ENCODE measurements around the gene TECTB.

TECTB gene

DNA sequence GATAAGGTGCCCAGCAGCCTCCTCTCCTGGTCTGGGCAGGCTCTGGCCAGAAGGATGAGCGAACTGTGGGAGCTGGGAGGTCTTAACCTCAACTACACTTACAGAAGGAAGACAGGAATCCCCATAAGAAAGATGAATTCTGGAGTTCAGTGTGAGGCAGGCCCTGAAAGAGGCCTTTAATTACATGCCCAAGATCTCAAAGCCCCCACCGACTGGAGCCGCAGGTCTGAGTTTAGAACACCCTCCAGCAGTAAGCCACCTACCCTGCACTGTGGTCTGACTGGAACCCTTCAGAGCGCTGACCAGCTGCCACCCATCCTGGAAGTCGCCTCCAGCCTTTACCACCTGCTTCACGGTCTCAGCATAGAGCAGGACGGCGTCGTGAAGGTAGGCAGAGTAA is 62.5 kb downstream of the TECTB start:
- no peak overlapping the region for H3K4me3 ChIP-seq (ENCODE audit: low read depth, low read length)
- H3K9me3 ChIP-seq (ENCODE audit: control insufficient read depth, insufficient read depth, low read depth, low read length), result no peaks in the 10 kb centered on the region
- CTCF ChIA-PET, result interaction anchor here (1.2 kb wide), 1 partner anchor 17 kb away, joined by 3 read pairs; no protein-coding TSS in a partner anchor
- no peaks in the 10 kb centered on the region for H3K36me3 ChIP-seq (ENCODE audit: control insufficient read depth in 2 of 2, insufficient read depth in 1 of 2, low read length in 2 of 2)
- H3K27ac ChIP-seq (ENCODE audit: extremely low read depth, low read depth, low read length), result no peak overlapping the region
- no peaks in the 10 kb centered on the region for H3K4me1 ChIP-seq (ENCODE audit: control insufficient read depth, insufficient read depth, low read length)
- POLR2A ChIA-PET, result no interaction called here
- no peak for TF ChIP-seq ZNF354C (tag by site-specific recombination; IDR thresholded peaks at IDR 0.05; ENCODE audit: borderline replicate concordance, low read depth)

DNA sequence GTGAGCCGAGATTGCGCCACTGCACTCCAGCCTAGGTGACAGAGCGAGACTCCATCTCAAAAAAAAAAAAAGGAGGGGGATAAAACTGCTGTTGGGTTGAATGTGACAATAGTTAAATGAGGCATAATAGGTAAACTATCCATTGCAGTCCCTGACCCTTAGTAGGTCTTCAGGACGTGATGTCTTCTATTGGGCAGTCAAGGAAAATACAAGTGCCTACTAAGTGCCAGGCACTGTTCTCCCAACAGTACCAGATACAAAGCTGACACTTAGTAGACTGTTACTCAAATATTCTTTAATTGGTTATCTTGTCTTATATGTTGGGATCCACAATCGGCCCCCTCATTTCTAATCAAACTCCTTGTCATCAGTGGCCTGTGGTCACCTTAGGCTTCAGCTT is 63.6 kb downstream of the TECTB start:
- CTCF ChIA-PET, result interaction anchor here (0.6 to 1.1 kb wide), 2 partner anchors 11 to 1294 kb away, joined by 3 to 4 read pairs; no protein-coding TSS in a partner anchor

DNA sequence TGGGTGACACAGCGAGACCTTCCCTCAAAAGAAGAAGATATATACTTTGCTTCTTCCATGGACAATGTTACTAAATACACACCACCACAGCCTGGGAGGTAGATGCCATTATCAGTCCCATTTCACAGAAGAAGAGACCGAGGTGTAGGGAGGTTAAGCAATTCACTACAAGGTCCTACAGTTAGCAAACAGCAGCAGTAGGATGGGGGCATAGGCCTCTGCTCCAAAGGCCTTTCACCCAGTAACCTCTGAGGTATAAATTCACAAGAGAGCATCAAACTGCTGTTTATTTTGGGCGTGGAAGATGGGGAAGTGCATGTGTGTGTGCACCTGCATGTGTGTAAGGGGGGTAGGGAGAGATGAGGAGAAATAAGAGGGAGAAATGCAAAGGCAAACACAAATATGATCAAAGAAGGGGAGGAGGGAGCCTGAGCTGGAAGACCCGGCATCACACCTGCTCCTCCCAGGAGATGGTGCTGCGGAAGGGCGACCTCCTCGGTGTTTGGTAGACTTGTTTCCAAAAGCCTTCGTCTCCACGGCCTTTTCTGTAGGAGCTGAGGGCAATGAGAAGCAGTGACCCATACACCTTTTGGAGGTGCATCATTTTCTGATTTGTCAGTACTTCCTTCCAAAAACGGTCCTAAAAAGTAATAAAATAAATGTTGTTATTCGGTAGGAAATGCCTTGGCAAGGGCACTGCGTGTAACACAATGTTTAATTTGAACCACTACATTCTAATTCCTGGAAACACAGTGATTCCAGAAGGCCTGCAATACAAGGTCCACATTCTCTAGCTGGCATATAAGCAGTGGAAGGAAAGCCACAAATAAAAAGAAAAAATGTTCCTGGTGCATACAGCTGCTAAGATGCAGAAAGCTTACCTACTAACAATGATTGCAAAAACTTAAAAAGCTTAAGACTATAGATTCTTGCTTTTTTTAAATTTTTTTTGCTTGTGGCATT is 64.8 kb downstream of the TECTB start:
- CTCF ChIA-PET, result interaction anchor here (1.1 to 1.3 kb wide), 3 partner anchors 10 to 211 kb away, joined by 3 to 7 read pairs (median 3); no protein-coding TSS in a partner anchor
- no peaks in the 10 kb centered on the region for H3K36me3 ChIP-seq (ENCODE audit: control insufficient read depth in 2 of 2, insufficient read depth in 1 of 2, low read length in 2 of 2)
- no peak overlapping the region for H3K27ac ChIP-seq (ENCODE audit: extremely low read depth, low read depth, low read length)
- H3K4me3 ChIP-seq (ENCODE audit: low read depth, low read length), result no peak overlapping the region
- POLR2A ChIA-PET, result no interaction called here
- no peaks in the 10 kb centered on the region for H3K9me3 ChIP-seq (ENCODE audit: control insufficient read depth, insufficient read depth, low read depth, low read length)
- H3K4me1 ChIP-seq (ENCODE audit: control insufficient read depth, insufficient read depth, low read length), result no peaks in the 10 kb centered on the region
- TF ChIP-seq ZFP69B (tag by site-specific recombination; IDR thresholded peaks at IDR 0.05) (no peak), ZNF175 (tag by site-specific recombination; IDR thresholded peaks at IDR 0.05) (no peak), ZNF768 (tag by site-specific recombination; IDR thresholded peaks at IDR 0.05) (no peak), TRIM28 (IDR thresholded peaks at IDR 0.05; ENCODE audit: borderline replicate concordance, low read length) (no peak), ZNF23 (tag by site-specific recombination; IDR thresholded peaks at IDR 0.05; ENCODE audit: borderline replicate concordance) (no peak), KLF8 (tag by site-specific recombination; IDR thresholded peaks at IDR 0.05) (no peak), ZNF776 (tag by site-specific recombination; IDR thresholded peaks at IDR 0.05; ENCODE audit: borderline replicate concordance) (no peak), ZNF785 (tag by site-specific recombination; IDR thresholded peaks at IDR 0.05) (no peak), ZNF660 (tag by site-specific recombination; IDR thresholded peaks at IDR 0.05) (no peak)

More for the DNA sequence above, 63.6 kb downstream of the TECTB start:
- no peak overlapping the region for H3K27ac ChIP-seq (ENCODE audit: extremely low read depth, low read depth, low read length)
- H3K4me1 ChIP-seq (ENCODE audit: control insufficient read depth, insufficient read depth, low read length), result no peaks in the 10 kb centered on the region
- no peaks in the 10 kb centered on the region for H3K9me3 ChIP-seq (ENCODE audit: control insufficient read depth, insufficient read depth, low read depth, low read length)
- H3K4me3 ChIP-seq (ENCODE audit: low read depth, low read length), result no peak overlapping the region
- TF ChIP-seq HOXD13 (CRISPR knock-in tag; IDR thresholded peaks at IDR 0.05; ENCODE audit: borderline replicate concordance), result no peak
- no peaks in the 10 kb centered on the region for H3K36me3 ChIP-seq (ENCODE audit: control insufficient read depth in 2 of 2, insufficient read depth in 1 of 2, low read length in 2 of 2)
- POLR2A ChIA-PET, result no interaction called here

DNA sequence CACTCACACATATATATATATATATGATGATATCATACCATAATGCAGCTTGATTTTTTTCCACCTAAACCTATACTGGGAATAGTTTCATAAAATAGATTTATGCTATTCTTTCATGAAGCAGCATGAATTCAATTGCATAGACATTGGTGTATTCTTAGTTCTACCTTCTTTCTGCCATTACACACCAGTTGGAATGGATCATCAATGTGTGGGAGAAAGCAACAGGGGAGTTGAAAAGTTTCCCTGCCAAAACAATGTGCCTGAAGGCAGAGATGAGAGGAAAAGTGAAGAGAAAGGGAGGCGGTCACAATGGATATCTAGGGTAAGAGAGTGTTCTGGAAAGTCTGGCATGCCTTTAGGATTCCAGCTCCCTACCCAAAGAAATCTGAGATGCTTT is 65.6 kb downstream of the TECTB start:
- no peaks in the 10 kb centered on the region for H3K36me3 ChIP-seq (ENCODE audit: control insufficient read depth in 2 of 2, insufficient read depth in 1 of 2, low read length in 2 of 2)
- H3K9me3 ChIP-seq (ENCODE audit: control insufficient read depth, insufficient read depth, low read depth, low read length), result no peaks in the 10 kb centered on the region
- CTCF ChIA-PET, result interaction anchor here (1.1 to 1.3 kb wide), 2 partner anchors 11 to 211 kb away, joined by 3 to 7 read pairs; no protein-coding TSS in a partner anchor
- POLR2A ChIA-PET, result no interaction called here
- no peak overlapping the region for H3K4me3 ChIP-seq (ENCODE audit: low read depth, low read length)
- no peaks in the 10 kb centered on the region for H3K4me1 ChIP-seq (ENCODE audit: control insufficient read depth, insufficient read depth, low read length)
- no peak overlapping the region for H3K27ac ChIP-seq (ENCODE audit: extremely low read depth, low read depth, low read length)
- TF ChIP-seq KLF17 (tag by site-specific recombination; IDR thresholded peaks at IDR 0.05) (no peak), ZNF10 (tag by site-specific recombination; IDR thresholded peaks at IDR 0.05) (no peak), ZNF610 (tag by site-specific recombination; IDR thresholded peaks at IDR 0.05; ENCODE audit: borderline replicate concordance) (no peak)
- TF ChIP-seq, protein P1, sequence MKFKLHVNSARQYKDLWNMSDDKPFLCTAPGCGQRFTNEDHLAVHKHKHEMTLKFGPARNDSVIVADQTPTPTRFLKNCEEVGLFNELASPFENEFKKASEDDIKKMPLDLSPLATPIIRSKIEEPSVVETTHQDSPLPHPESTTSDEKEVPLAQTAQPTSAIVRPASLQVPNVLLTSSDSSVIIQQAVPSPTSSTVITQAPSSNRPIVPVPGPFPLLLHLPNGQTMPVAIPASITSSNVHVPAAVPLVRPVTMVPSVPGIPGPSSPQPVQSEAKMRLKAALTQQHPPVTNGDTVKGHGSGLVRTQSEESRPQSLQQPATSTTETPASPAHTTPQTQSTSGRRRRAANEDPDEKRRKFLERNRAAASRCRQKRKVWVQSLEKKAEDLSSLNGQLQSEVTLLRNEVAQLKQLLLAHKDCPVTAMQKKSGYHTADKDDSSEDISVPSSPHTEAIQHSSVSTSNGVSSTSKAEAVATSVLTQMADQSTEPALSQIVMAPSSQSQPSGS (tag by site-specific recombination; IDR thresholded peaks at IDR 0.05; ENCODE audit: low read depth), result peak; percentile 38; the same call in 1 of the 2 replicates

All from HEK293 (cell line).